ENCODE data around the gene SRD5A1. TPM values are rescaled to one million over a fixed set of nuclear protein-coding genes. Genes with fewer than 3 reads are reported as not detected.

Gene SRD5A1
- polyA plus RNA-seq, 1 experiment = 20.9 TPM

- Histone ChIP-seq H3K36me3 (ENCODE audit: control insufficient read depth, insufficient read depth, low read length) (no peaks in the 10 kb centered on the region), H3K4me3 (ENCODE audit: low read depth, low read length) (no peak overlapping the region), H3K27me3 (ENCODE audit: control insufficient read depth, insufficient read depth, low read length) (no peaks in the 10 kb centered on the region)
- POLR2A ChIA-PET = no interaction called here
- CTCF ChIA-PET = no interaction called here
- TF ChIP-seq, protein P1, sequence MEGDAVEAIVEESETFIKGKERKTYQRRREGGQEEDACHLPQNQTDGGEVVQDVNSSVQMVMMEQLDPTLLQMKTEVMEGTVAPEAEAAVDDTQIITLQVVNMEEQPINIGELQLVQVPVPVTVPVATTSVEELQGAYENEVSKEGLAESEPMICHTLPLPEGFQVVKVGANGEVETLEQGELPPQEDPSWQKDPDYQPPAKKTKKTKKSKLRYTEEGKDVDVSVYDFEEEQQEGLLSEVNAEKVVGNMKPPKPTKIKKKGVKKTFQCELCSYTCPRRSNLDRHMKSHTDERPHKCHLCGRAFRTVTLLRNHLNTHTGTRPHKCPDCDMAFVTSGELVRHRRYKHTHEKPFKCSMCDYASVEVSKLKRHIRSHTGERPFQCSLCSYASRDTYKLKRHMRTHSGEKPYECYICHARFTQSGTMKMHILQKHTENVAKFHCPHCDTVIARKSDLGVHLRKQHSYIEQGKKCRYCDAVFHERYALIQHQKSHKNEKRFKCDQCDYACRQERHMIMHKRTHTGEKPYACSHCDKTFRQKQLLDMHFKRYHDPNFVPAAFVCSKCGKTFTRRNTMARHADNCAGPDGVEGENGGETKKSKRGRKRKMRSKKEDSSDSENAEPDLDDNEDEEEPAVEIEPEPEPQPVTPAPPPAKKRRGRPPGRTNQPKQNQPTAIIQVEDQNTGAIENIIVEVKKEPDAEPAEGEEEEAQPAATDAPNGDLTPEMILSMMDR (IDR thresholded peaks at IDR 0.05; ENCODE audit: insufficient read depth, low read depth, low read length) = no peak
- DNase-seq (ENCODE audit: low read depth) = no peak
These were observed 16.4 kb downstream of the SRD5A1 start for GRCh38 chr5:6649681-6650080.

DNA sequence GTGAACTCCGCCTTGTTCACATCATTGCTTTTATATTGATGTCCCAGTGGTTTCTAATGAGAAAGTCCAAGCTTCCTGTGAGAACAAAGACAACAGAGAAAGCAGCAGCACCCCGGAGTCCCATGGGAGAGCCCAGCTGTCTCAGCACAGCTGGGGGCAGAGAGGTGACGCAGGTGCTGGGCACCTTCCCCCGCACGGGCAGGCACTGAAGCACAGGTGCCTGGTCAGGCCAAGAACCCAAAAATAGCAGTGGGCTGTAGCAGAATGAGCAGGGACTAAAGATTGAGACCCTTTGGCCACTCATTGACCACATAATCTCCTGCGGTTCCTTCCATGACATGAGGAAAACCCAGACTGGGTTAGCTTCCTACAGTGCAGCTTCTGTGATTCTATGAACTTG lies 18.8 kb downstream of the SRD5A1 start:
- H3K4me3 ChIP-seq (ENCODE audit: low read depth, low read length) = no peak overlapping the region
- H3K27me3 ChIP-seq (ENCODE audit: control insufficient read depth, insufficient read depth, low read length) = no peaks in the 10 kb centered on the region
- CTCF ChIA-PET = interaction anchor here (0.7 to 2.2 kb wide), 3 partner anchors 10 to 22 kb away, joined by 3 to 7 read pairs (median 5); no protein-coding TSS in a partner anchor
- no peak for DNase-seq (ENCODE audit: low read depth)
- TF ChIP-seq, protein P1 (IDR thresholded peaks at IDR 0.05; ENCODE audit: insufficient read depth, low read depth, low read length) = no peak
- peaks cover 2% of the 10 kb centered on the region for H3K36me3 ChIP-seq (ENCODE audit: control insufficient read depth, insufficient read depth, low read length)
- POLR2A ChIA-PET = no interaction called here

DNA sequence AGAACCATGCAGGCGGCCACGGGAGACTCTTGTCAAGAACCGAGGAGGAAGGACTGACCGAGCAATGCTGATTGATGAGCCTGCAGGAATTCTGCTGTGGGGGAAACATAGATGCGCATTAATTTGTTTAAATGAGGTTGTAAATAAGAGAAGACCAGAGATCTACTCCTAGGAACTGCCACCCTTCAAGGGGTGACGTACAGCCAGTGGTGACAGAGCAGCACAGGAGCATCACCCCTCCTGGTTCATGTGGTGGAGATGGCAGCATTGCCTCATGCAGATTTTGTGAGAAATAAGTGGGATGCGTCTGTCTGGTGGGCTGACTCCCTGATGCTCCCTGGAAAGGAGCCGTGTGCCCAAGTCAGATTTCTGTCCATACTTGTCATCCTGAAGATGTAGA lies 22.2 kb downstream of the SRD5A1 start:
- ChIA-PET CTCF (no interaction called here), POLR2A (no interaction called here)
- Histone ChIP-seq H3K27me3 (ENCODE audit: control insufficient read depth, insufficient read depth, low read length) (no peaks in the 10 kb centered on the region), H3K36me3 (ENCODE audit: control insufficient read depth, insufficient read depth, low read length) (peaks cover 5% of the 10 kb centered on the region), H3K4me3 (ENCODE audit: low read depth, low read length) (no peak overlapping the region)
- DNase-seq (ENCODE audit: low read depth) = no peak
- TF ChIP-seq, protein P1 (IDR thresholded peaks at IDR 0.05; ENCODE audit: insufficient read depth, low read depth, low read length) = no peak

DNA sequence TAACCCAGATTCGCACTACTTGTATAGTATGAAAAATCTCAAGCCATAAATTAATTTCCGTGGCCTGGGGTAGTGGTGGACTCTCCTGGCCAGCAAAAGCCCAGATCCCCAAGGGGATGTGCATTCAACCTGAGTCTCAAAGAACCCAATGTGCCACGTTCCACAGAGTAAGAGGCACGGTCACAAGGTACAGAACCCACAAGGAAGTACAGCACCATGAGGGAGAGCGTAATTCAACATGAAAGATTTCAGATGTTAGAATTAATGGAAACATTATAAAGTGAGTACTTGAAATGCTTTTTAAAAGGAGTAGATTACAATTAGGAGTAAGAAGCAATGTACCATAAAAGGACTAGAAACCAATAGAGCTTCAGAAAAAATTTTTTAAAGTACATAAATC lies 23.4 kb downstream of the SRD5A1 start:
- POLR2A ChIA-PET = no interaction called here
- H3K4me3 ChIP-seq (ENCODE audit: low read depth, low read length) = no peak overlapping the region
- no peaks in the 10 kb centered on the region for H3K27me3 ChIP-seq (ENCODE audit: control insufficient read depth, insufficient read depth, low read length)
- no peak for DNase-seq (ENCODE audit: low read depth)
- H3K36me3 ChIP-seq (ENCODE audit: control insufficient read depth, insufficient read depth, low read length) = peaks cover 5% of the 10 kb centered on the region
- CTCF ChIA-PET = no interaction called here
- TF ChIP-seq, protein P1 (IDR thresholded peaks at IDR 0.05; ENCODE audit: insufficient read depth, low read depth, low read length) = no peak

GRCh38 chr5:6659941-6660684 lies 26.9 kb downstream of the SRD5A1 start:
- no peak for DNase-seq (ENCODE audit: low read depth)
- ChIA-PET POLR2A (no interaction called here), CTCF (interaction anchor here (0.6 kb wide), 1 partner anchor 98 kb away, joined by 3 read pairs; no protein-coding TSS in a partner anchor)
- Histone ChIP-seq H3K4me3 (ENCODE audit: low read depth, low read length) (no peak overlapping the region), H3K27me3 (ENCODE audit: control insufficient read depth, insufficient read depth, low read length) (no peaks in the 10 kb centered on the region), H3K36me3 (ENCODE audit: control insufficient read depth, insufficient read depth, low read length) (peaks cover 6% of the 10 kb centered on the region)
- TF ChIP-seq, protein P1 (IDR thresholded peaks at IDR 0.05; ENCODE audit: insufficient read depth, low read depth, low read length) = no peak
